GM19455 (cell line): ENCODE results near the gene ERG.

Source experiments
- ATAC-seq: cut with Tn5 transposase; IDR thresholded peaks from one replicate; pipeline ENCODE4 v1.9.1; 2021; ENCODE audit not compliant: unreplicated experiment

Gene ERG

GRCh38 chr21:38436341-38436740 lies 61.9 kb downstream of the ERG start:
- ATAC-seq: no peak

- ATAC-seq: no peak
Observed at GRCh38 chr21:38434913-38435533, 63.3 kb downstream of the ERG start.

GRCh38 chr21:38433471-38433870 lies 64.8 kb downstream of the ERG start:
- no peak for ATAC-seq

DNA sequence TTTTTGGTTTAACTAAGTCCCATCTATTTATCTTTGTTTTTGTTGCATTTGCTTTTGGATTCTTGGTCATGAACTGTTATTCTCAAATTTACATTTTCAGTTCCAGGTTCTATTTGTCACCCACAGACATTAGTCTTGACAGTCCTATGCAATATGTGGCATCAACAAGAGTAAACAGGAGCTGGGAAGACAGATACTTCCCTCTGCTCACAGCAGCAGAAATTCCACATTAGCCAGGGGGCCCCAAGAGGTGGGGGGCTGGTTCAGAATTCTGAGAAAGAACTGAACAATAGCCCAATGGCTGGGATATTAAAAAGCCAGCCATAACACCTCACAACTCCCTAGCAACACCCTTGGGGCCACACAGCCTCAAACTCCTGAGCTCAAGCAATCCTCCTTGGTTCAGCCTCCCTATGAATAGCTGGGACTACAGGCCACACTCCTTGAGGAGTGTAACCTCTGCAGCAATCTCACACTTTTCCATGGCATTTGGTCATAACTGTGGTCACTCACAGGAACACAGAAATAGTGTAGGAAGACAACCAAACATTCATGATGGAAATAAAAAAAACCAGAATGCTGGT lies 67.8 kb downstream of the ERG start:
- no peak for ATAC-seq

DNA sequence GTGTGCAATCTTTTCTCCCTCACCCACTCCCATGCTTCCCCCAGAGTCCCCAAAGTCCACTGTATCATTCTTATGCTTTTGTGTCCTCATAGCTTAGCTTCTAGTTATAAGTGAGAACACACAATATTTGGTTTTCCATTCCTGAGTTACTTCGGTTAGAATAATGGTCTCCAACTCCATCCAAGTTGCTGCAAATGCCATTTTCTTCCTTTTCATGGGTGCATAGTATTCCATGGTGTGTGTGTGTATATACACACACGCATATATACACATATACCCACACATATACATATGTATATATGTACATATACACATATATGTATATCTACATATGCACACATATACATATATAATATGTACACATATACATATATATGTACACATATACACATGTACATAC lies 69.3 kb downstream of the ERG start:
- ATAC-seq: no peak

GRCh38 chr21:38428211-38428610 lies 70.1 kb downstream of the ERG start:
- ATAC-seq: no peak

DNA sequence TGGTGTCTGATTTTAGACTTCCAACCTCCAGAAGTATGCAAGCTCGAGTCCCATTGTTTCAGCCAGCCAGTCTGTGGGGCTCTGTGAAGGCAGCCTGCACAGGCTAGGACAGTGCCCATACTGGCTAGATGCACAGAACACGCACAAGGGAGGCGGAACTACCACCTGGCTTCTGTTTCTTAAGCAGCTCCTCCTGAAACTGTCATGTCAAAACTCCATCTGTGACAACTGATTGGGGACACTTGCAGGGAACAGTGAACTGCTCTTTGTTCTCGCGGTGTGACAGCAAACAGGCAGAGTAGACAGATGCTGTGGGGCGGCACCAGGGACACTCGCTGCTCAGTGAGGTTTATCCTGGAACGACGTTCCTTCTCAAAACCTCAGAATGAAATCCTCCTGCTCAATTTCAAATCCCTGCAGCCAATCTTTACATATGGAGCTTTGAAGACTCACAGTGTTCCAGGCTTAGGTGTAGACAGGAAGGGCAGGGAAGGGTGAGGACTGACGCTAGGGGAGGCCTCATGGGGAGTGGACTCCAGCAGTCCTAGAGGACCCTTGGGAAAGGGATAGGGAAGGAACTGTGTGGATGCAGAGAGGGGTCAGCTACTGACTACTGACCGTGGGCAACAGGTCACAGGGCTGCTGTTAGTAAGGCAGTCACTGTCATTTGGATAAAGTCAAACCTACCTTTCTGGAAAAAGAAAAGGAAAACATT lies 73.8 kb downstream of the ERG start:
- no peak for ATAC-seq

DNA sequence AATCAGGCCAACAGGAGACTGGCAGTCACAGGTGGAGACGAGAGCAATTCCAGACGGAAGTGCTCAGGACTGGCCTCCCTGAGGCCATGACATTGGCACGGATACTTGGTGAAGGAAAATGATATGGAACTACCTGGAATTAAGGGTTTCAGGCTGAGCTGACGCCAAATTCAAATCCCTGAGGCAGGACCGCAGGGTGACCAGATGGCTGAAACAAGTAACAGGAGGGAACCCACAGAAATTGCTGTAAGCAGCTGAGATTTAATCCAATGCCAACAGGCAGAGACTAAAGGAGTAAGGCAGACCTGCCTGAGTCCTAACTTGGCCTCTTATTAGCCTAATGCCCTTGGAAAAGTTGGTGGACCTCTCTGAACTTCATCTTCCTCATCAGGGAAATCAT lies 76.2 kb downstream of the ERG start:
- ATAC-seq: no peak

DNA sequence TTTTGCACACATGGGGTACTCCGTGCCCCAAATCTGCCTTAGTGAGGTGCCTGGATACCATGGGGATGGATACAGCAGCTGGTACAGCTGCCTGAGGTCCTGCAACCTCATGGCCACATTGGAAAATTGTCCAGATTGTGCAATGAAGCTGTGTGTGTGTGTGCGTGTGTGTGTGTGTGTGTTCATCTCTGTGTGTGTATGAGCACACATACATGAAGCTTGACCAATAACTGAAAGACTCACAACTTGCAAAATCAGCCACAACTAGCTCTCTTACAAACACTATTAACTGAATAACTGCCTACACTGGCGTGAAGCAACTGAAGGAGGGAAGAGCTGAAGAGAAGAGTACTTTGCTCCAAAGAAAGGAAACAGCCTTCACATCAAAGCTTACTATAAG lies 78.1 kb downstream of the ERG start:
- ATAC-seq: no peak

GRCh38 chr21:38417726-38418125 lies 80.6 kb downstream of the ERG start:
- no peak for ATAC-seq

- no peak for ATAC-seq
Observed at GRCh38 chr21:38416791-38417190, 81.5 kb downstream of the ERG start.

- no peak for ATAC-seq
Observed at GRCh38 chr21:38413958-38414548, 84.2 kb downstream of the ERG start.

GRCh38 chr21:38410466-38410865 lies 87.8 kb downstream of the ERG start:
- ATAC-seq: no peak

- ATAC-seq: no peak
Observed at GRCh38 chr21:38409907-38410306, 88.4 kb downstream of the ERG start.

- ATAC-seq: no peak
Observed at GRCh38 chr21:38404177-38404576, 94.1 kb downstream of the ERG start.

- no peak for ATAC-seq
Observed at GRCh38 chr21:38402795-38403194, 95.5 kb downstream of the ERG start.

DNA sequence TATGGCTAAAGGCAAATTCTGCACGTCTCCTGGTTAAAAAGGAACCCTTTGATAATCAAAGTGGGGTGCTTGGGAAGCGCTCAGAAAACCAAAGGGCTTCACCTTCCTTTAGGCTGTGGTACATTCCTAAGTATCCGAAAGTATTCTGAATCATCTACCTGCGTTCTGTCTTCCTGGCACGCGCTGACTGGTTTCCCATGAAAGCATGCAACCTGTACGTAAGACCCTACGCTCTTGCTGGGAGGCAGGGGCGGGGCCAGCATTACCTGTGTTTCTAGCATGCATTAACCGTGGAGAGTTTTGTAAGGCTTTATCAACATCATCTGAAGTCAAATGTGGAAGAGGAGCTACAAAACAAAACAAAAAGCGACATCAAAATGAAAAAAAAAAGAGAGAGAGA lies 96.0 kb downstream of the ERG start:
- no peak for ATAC-seq

DNA sequence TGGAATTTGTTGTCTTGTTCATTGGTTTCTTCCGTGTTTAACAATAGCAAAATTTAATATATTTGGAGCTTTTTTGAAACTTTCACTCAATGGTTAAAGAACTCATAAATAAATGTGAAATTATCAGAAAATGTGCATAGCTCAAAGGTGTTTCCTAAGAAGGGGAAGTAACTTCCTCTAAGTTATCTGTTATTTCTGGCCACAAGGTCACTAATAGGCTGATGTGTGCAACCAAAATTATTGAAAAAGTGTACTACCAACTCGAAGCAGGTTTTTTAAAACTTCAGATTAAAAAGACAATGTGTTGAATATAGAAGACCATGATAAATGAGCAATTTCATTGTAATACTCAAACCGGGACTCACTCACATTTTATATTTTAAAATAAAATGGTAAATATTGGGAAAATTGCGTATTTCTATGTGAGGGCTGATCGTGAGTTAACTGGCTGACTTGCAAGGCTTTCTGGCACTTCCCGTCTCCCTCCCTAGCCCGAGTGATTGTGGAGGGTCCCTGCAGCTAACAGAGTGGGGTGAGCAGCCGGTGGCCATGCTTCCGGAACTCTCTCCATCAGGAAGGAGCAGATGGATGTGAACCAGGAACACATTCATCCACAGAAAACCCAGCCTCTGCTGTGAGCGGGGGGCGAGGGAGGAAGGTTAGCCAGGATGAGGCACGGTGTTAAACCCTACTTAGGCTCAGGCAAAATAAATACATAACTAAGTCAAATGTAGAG lies 96.9 kb downstream of the ERG start:
- no peak for ATAC-seq

- ATAC-seq: no peak
Observed at GRCh38 chr21:38400195-38400919, 97.9 kb downstream of the ERG start.

- no peak for ATAC-seq
Observed at GRCh38 chr21:38399103-38399502, 99.2 kb downstream of the ERG start.

DNA sequence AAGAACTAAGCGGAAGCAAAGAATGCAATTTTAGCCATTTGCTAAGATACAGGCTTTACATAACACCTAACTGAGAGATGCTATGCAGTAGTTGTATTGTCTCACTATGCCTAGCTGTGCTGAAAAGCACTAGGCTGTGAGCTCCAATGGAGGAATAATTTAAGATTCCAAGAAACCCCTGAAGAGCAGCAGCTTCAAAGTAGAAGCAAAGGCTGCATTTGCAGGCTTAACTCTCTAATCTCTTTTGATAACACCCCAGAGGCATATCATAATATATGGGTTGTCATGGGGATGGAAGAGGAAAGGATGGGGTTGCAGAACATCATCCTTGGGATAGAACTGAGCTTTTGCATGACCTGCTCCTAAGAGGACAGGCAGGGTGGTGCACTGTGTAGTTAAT lies 102.0 kb downstream of the ERG start:
- ATAC-seq: no peak
